ENCODE results near the gene BPIFB2.

The BPIFB2 gene

DNA sequence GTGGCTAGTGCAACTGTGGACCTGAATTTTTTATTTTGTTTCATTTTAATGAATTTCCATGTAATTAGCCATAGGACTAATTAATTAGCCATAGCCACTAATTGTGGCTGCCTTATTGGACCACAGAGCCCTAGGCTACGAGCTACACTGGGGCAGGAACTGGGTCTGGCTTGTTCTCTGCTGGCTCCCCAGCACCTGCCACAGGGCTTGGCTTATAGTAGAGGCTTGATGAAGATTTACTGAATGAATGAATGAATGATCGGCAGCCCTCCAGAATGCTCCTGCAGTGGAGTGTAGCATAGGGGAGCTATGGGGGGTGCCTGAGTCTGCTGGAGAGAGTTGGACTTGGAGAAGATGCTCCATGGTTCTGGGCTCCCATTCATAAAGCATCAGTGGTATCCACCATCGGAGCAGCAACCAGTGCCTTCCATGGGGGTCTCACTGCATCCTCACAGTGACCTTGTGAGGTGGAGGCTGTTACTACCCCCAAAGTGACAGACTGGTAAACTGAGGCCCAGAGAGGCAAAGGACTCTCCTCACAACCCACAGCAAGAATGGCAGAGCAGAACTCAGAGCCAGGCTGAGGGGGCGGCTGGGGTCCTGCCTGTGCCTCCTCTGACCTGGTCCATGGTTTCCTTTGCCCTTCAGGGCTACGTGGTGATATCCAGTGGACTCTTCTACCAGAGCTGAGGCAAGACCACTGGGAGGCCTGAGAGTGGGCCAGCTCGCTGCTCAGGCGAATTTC lies 15.4 kb downstream of the BPIFB2 start:
- no peak for DNase-seq

DNA sequence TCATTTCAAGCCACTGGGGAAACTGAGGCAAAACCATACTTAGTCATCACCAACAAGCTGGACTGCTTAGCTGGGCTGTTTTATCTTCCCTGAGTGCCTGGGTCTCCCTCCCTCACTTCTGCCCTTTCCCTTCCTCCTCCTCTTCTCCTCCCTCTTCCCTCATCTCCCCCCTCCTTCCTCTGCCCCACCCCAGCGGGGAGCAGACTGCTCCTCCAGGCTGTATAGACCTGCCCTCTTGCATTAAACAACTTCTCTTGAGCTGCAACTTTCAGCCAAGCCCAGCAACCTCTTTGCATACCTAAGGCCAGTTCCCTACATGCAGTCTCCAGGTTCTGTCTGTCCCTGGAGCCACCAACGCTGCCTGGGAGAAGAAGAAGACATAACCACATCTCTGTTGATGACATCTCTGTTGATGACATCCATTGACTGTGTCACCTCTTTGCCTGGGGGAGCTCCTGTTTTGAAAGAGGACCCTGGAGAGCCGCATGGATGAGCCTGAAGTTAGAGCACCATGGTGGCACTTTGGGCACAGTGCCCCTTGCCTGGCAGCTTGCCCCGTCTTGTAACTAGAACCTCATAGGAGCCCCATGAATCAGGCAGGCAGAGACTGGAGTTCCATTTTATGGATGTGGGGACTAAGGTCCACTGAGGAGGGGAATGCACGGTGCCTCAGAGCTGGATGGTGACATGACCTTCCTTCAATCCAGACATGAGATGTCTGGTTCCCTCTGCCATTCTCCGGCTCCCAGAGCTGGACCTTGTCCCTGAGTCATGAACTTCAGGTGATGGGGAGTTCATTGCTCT lies 16.1 kb downstream of the BPIFB2 start:
- no peak for DNase-seq

DNA sequence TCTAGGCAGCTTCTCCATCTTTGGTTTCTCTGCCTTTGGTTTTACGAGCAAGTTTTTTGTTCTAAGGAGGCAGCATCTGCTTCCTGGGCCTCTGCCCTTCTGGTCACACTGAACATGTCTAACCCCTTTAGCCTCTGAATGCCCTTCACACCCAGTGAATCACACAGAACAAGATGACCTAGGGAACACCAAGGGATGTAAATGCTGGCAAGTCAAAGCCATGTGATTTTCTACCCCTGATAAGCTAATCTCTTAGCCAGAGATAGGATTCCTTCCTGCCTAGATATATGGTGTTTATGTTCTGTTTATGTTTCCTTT lies 16.7 kb downstream of the BPIFB2 start:
- DNase-seq: no peak

DNA sequence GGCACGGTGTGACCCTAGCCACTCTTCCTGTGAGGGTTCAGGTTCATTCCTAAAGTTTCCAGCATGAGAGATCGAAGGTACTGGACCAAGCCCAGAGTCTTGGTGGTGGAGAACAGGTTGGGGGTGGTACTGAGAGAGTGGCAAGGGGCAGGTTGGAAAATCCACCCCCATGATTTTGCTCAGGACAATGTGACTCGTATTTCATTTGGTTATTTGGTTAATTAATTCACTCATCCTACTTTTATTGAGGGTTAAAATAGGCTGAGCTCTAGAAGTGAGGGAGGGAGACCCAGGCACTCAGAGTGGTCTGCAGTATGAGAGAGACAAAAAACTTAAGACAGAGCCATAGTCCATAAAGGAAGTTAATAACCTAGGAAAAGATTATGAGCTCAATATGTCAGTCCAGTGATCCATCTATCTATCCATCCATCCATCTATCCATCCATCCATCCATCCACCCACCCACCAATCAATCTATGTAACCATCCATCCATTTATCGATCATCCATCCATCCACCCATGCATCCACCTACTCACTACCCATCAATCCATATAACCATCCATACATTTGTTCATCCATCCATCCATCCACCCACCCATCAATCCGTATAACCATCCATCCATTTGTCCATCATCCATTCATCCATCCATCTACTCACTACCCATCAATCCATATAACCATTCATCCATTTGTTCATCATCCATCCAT lies 17.3 kb downstream of the BPIFB2 start:
- DNase-seq: no peak

DNA sequence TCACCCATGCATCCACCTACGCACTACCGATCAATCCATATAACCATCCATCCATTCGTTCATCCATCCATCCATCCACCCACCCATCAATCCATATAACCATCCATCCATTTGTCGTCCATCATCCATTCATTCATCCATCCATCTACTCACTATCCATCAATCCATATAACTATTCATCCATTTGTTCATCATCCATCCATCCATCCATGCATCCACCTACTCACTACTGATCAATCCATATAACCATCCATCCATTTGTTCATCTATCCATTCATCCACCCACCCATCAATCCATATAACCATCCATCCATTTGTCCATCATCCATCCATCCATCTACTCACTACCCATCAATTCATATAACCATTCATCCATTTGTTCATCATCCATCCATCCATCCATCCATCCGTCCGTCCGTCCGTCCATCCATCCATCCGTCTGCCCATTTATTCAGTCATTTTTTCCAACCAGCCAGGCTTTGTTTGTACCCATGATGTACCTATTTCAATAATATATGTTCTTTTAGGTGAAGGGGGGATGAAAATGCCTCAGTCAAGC lies 17.9 kb downstream of the BPIFB2 start:
- no peak for DNase-seq

DNA sequence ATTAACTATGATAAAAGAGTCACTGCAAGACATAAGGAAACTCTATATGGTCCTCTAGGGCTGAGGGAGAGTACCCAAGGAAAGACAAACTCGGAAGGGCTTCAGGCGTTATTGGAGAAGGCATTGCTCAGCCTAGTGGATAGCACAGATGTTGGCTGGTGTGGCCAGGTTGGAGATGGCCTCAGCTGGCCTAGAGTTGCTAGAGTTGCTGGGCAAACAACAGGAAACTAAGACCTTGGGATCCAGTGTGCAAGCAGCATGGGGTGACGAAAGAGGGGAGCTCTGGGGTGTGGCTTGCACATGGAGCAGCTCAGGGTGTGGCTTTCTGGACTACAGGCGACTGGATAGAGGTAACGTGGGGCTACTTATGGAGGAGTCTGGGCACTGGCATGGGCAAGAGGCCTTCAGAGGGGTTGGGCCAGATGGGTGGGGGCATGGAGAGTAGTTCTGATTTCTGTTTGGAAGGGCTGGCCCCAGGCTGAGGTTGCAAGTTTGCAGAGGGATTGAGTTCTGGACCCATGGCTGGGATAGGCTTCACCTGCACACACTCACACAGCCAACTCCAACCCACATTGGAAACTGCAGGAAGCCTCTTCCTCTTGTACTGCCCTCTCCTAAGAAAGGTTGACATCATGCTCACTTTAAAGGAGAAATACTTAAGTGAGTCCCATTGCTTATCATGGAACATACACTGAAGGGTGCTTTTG lies 18.7 kb downstream of the BPIFB2 start:
- no peak for DNase-seq

DNA sequence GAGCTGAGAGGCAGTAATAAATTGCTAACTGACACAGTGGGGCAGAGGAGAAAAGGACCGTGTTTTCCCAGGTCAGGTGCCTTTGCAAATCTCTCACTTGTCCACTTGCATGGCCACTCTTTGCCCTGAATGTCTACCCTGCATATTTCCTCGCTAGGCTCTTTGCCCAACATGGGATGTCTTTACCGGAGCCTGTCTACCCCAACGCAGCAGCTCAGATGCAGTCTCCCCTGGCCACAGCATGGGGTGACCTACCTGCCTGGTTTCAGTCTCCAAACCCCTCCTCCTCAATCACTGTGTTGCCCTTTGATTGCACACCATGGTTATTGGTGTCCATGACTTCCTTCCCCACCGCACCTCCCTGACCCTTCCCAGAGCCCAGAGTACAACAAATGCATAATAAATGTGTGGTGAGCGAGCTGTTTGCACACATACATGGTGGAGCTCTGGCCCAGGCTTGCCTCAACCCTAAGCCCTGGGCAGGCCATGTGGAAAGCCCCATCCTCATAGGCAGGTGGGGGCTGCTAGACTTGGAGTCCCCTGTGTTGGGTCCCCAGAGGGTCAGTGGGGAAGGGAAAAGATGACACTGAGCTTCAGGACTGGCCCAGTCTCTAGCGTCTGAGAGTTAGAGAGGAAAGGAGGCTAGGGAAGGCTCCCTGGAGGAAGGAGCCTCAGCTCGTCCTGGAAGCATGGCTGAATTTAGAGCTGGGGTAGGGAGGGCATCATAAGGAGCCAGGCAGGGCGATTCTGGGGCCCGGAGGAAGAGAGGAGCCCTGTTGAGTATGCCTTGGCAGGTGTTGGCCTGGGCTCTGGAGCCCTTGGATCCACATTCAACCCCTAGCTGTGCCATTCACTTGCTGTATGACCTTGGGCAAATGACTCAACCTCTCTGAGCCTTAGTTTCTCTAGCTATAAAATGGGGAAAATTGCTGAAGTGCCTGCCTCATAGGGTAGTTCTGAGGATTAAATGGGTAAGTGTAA lies 19.6 kb downstream of the BPIFB2 start:
- no peak for DNase-seq

DNA sequence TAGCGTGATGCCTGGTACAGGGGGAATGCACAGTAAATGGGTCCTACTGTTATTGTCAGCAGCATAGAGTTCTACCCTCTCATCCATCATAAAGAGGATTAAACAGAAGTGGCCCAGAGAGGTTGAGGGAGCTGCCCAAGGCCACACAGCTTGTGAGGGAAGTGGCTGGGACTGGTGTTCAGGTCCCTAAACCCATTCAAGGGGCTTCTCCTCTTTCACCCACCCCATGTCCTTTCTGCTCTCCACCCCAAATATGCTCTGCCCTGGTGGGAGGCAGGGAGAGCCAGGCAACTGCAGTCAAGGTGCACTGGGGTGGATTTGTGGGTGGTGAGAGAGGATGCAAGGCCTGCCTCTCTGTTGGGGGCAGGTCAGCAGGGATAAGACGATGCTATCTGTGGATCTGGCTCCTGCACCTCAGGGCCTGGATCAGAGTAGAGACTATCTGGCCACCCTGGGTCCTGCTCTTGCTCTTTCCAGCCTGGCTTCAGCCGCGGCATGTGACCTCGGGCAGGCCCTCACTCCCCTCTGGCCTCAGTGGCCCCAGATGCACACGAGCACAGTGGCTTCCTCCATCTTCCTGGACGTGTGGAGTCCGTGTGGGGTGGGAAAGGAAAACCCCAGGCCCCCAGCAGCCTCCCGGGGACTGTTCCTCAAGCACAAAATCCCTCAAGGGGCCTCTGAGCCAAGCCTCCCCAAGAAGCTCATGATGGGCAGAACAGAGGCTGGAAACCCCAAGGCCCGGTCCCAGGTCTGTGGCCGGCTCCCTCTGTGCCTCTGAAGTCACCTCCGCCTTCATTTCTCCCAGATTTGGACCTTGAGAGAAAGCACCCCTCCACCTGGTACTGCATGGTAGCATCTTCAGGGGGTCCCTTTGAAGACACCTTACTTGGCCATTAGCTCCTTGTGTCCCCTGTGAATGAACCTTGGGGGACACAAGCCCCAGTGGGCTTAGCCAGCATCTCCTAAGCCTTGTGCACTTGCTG lies 20.6 kb downstream of the BPIFB2 start:
- no peak for DNase-seq

DNA sequence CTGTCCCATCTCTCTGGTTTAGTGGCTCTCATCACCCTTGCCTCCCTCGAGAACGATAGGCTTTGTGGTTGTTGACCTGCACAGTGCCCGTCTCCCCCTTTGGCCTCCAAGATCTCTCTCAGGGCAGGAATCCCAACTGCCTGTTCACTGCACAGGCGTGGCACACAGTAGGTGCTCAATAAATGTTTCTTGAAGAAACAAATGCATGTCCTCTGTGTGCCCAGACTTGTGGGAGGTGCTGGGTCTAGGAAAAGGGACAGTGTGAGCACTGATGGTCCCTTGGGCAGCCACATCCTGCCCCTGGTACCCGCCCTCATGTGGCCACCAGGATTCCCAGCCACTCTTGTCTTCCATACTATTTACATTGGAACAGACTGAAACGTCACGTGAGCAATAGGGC lies 21.4 kb downstream of the BPIFB2 start:
- no peak for DNase-seq

DNA sequence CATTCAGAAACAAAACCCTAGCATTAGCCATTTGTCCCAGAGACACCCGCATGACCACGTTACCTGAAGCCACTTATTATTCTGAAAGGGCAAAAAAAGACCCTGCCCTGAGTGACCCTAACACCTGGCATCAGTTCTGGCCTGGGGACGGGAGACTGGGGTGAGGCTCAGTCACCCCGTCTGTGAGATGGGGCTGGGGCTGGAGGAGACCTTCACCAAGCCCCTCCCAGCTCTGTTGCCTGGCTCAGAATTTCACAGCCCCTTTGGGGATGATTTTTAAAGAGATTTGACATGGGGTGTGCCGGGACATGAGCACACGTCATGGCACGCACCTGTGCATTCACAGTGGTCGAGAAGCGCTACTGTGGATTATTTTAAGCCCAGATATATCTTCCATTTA lies 22.6 kb downstream of the BPIFB2 start:
- DNase-seq: no peak

DNA sequence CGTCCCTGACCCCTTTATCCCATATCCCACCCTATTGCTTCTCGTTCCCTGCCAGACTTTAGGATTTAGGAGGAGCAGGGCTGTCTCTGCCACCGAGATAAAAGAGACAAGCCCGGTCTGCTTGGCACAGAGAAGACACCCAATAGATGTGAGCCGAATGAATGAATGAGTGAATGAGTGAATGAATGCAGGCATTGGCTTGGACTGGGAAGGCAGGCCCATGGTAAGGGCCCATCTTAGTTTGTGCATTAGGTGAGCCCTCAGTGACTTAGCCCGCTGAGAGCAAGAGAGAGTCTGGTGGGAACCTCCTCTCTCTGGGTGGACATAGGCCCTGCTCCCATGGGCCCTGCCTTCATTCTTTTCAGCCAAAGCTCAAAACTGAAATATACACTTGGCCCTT lies 23.1 kb downstream of the BPIFB2 start:
- no peak for DNase-seq

DNA sequence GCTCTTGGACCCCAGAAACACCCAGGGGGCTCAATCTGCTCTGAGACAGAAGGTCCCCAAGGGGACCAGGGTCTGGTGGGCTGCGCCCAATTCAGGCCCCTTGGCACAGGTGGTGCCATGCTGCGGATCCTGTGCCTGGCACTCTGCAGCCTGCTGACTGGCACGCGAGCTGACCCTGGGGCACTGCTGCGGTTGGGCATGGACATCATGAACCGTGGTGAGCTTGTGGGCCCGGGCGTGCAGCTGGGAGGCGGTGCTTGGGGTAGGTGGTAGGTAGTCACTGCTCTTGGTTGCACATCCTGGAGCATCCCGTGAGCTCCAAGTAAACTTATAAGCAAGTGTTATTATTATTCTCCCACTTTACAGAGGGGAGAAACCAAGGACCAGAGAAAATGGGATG lies 24.0 kb downstream of the BPIFB2 start, which contains the start of gene BPIFB6:
TSS of gene BPIFB6 (plus strand) at position 118 of the 400 bp plus-strand sequence. CDS start at position 118, 0 bp downstream.
- DNase-seq: no peak

DNA sequence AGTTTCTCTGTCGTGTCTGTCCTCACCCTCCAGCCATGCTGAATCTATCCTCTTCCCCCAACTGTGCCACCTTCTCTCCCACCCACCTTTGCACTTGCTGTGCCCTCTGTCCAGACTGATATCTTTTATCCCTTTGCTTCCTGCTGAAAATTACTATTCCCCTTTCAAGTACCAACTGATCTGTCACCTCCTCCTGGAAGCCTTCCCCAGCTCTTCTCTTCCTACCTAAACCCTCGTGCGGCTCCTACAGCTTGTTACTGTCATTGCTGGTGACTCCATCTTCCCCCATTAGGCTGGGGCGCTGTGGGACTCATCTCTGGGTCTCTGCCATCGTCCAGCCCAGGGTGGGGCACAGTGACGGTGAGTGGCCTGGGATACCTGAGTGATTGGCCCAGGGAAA lies 25.1 kb downstream of the BPIFB2 start:
- no peak for DNase-seq

DNA sequence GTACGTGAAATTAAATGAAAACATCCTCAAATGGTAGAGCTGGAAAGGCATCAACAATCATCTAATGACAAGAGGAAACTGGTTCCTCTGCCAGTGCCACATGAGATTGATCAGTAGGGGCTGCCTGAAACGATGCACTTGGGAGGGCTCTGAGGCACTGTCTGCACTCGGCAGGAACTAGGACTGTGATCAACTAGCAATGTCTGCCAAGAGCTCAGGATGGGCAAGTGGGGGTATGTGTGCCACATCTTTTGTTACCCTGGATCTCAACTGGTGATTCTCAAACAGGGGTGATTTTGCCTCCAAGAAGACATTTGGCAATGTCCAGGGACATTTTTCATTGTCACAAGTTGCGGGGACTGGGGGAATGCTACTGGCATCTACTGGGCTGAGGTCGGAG lies 25.9 kb downstream of the BPIFB2 start:
- DNase-seq: no peak

DNA sequence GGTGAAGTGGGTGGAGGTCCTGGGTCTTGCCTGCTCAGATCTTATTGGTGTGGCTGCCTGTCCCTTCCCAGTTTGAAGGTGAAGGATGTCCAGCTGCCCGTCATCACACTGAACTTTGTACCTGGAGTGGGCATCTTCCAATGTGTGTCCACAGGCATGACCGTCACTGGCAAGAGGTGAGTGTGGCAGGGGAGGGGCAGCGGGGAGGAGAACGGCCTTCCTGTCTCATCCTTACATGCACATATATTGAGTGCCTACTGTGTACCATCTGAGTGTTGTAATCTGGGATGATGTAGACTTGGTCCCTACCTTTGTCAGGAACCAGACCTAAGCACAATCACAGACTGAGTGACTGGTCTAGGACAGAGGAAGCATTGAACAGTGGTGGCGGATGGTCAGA lies 26.6 kb downstream of the BPIFB2 start:
- DNase-seq: no peak

DNA sequence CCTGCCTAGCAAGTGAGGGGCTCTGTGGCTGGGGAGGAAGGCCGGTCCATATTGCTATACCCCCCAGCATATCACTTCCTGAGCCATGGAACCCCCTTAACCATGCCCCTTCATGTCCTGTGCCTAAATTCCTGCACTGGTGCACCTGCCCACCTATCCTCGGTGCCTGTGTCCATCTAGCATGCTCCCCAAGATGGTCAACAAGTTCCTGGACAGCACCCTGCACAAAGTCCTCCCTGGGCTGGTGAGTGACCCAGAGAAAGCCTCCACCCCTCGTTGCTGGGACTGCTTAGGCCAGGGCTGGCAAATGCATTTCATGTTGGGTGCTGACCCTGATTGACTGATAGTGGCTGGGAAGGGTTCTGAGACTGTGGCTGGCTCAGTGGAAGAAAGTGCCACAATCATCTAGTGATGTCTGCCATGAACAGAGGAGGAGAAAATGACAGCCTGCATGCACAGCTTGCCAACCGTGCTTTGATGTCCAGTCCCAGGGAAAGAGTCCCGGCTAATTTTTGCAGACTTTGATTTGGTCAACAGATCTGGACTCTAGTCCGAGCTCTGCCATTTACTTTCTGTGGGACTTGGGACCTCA lies 27.5 kb downstream of the BPIFB2 start:
- DNase-seq: no peak

DNA sequence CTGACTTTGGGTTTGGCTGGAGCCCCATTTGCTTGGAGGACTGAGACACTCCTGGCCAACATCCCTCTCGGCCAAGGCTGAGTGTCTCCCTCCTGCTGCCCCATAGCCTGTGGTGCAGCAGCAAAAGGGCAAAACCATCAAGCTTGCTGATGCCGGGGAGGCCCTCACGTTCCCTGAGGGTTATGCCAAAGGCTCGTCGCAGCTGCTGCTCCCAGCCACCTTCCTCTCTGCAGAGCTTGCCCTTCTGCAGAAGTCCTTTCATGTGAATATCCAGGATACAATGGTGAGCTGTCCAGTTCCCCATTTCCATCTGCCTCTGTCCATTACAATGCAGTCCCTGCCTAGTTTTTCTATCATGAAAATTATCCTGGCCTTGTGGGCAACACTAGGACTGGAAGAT lies 30.0 kb downstream of the BPIFB2 start:
- DNase-seq: no peak

DNA sequence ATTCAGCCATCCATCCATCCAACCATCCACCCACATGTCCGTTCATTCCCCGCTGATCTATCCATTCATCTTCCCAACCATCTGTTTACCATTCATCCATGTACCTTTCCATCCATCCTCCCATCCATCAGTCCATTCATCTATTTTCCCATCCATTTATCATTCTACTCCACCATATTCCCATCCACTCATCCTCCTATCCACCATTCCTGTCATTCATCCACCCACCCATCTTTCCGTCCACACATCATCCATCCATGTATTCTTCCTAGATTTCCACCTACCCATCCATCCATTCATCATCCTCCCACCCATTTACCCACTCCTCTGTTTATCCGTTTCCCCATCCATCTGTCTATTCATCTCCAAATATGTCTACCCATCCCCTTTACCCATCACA lies 30.7 kb downstream of the BPIFB2 start:
- DNase-seq: no peak

DNA sequence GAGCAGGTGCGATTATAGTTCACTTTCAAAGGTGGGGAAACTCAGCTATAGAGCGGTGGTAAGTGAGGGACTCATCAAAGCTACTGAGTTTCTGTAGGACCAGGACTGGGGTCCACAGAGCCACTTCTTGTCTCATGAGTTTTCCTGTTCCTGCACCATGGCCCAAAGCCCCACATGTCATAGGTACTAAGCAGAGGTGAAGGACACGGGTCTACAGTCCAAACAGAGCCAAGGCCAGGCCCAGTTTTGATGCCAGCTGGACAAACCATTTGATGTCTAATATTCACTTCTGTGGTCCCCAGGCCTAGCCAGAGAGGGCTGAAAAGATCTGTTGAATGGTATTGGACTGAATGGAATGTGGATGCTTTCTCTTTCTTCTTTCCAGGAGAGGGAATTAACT lies 34.9 kb downstream of the BPIFB2 start:
- no peak for DNase-seq

Data from CD4-positive, alpha-beta T cell treated with Interleukin-1 beta for 1 hour (primary cell).